Tibial nerve (tissue), 4 donors: Measurements from ENCODE around the gene IBA57.

Experiments used
- EP300 ChIP-seq, 2 donors: sonication (generic); formaldehyde crosslinking; IDR thresholded peaks; one replicate each; pipeline ENCODE4 v1.6.1; 2017; ENCODE audit warnings: antibody characterized with exemption in 2 of 2, mild to moderate bottlenecking in 1 of 2
- POLR2A ChIP-seq, 2 donors: fragments of 450-650 bp; IDR thresholded peaks; one replicate each; pipeline ENCODE4 v1.6.1; 2017; ENCODE audit warnings: antibody characterized with exemption in 2 of 2, mild to moderate bottlenecking in 2 of 2, moderate library complexity in 2 of 2
- TF ChIP-seq, protein P1 (sequence below), 5 experiments: fragments of 200-600 bp in 3 of 5; fragments of 450-650 bp in 2 of 5; sonication (generic) in 3 of 5; IDR thresholded peaks; one replicate each; pipeline ENCODE4 v1.5.1; 2016 to 2019; ENCODE audit warnings: antibody characterized with exemption in 5 of 5, mild to moderate bottlenecking in 3 of 5, moderate library complexity in 2 of 5

DNA sequence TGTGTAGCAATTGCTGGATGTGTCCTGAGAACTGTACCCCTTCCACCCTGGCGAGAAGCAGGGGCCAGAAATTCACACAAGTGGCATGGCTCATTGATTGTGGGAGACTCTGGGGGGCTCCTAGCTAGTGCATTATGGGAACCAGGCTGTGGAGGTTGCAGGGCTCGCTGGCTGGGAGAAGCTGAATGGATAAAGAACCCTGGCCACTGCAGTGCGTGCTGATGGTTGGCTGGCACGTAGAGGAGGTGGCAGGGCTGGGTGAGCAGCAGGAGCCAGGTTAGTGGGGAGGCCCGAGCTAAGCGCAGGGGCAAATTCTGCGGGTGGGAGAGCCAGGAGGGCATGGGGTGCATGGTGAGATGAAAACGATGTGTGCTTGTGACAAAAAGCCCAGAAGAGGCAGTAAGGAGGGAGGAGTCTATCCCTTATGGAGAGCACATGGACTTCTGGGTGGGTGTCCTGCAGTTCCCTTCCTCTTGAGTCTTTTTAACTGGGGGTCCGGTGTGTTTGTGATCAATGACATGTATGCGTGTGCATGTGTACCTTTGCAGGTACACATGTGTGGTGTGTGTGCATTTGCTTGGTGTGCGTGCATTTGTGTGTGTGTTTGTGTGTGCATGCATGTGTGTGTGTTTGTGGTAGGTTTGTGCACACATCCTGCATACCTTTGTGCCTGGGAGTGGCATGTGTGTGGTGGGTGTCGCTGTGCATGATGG, 22.0 kb upstream of the IBA57 start:
- TF ChIP-seq POLR2A (IDR thresholded peaks at IDR 0.05) (no peak), EP300 (IDR thresholded peaks at IDR 0.05) (no peak)
- TF ChIP-seq, protein P1, sequence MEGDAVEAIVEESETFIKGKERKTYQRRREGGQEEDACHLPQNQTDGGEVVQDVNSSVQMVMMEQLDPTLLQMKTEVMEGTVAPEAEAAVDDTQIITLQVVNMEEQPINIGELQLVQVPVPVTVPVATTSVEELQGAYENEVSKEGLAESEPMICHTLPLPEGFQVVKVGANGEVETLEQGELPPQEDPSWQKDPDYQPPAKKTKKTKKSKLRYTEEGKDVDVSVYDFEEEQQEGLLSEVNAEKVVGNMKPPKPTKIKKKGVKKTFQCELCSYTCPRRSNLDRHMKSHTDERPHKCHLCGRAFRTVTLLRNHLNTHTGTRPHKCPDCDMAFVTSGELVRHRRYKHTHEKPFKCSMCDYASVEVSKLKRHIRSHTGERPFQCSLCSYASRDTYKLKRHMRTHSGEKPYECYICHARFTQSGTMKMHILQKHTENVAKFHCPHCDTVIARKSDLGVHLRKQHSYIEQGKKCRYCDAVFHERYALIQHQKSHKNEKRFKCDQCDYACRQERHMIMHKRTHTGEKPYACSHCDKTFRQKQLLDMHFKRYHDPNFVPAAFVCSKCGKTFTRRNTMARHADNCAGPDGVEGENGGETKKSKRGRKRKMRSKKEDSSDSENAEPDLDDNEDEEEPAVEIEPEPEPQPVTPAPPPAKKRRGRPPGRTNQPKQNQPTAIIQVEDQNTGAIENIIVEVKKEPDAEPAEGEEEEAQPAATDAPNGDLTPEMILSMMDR (IDR thresholded peaks at IDR 0.05): no peak
